Kidney (tissue), 14 donors: ENCODE results near the gene RIMBP2. TPM values are rescaled to one million over a fixed set of nuclear protein-coding genes. Genes with fewer than 3 reads are reported as not detected.

ENCODE experiments used
- DNase-seq, 5 donors: peaks; one replicate each; pipeline ENCODE4 v3.0.0-alpha.2; 2013 to 2020
- FAIRE-seq: peaks from 2 replicates; lab custom pipeline; 2012; peaks lifted over from hg19 to GRCh38; lab: Jason Lieb, UNC
- H3K27ac ChIP-seq, 2 donors: one replicate each; pipeline ENCODE4 v1.7.0; 2013; ENCODE audit warnings: low read depth in 2 of 2, low read length in 2 of 2, inconsistent platforms in 1 of 2
- H3K27me3 ChIP-seq: one replicate; pipeline ENCODE4 v1.7.1; 2013; ENCODE audit warnings: low read length, inconsistent platforms; ENCODE audit not compliant: control insufficient read depth, insufficient read depth
- H3K36me3 ChIP-seq, 3 donors: one replicate each; pipeline versions ENCODE4 v1.7.0 to v1.7.1; 2013; ENCODE audit warnings: low read length in 3 of 3, control low read depth in 1 of 3, inconsistent platforms in 1 of 3; ENCODE audit not compliant: insufficient read depth in 3 of 3, control insufficient read depth in 2 of 3
- H3K4me1 ChIP-seq, 3 donors: one replicate each; pipeline versions ENCODE4 v1.7.0 to v1.7.1; 2013; ENCODE audit warnings: low read length in 3 of 3, inconsistent platforms in 1 of 3, low read depth in 1 of 3; ENCODE audit not compliant: control insufficient read depth in 2 of 3, insufficient read depth in 2 of 3
- H3K4me3 ChIP-seq, 3 donors: one replicate each; pipeline versions ENCODE4 v1.7.0 to v1.8.1; 2013; ENCODE audit warnings: low read length in 3 of 3, control low read depth in 1 of 3, inconsistent platforms in 1 of 3
- H3K9ac ChIP-seq, 3 donors: one replicate each; pipeline versions ENCODE4 v1.7.0 to v1.7.1; 2013; ENCODE audit warnings: low read length in 3 of 3, control low read depth in 1 of 3, inconsistent platforms in 1 of 3
- H3K9me3 ChIP-seq, 3 donors: one replicate each; pipeline versions ENCODE4 v1.7.0 to v1.7.1; 2013; ENCODE audit warnings: low read length in 3 of 3, control low read depth in 1 of 3, inconsistent platforms in 1 of 3; ENCODE audit not compliant: control insufficient read depth in 2 of 3, insufficient read depth in 1 of 3
- intact Hi-C: fragments of 100-400 bp; cut with DNase I; formaldehyde crosslinking; loops from one replicate; pipeline ENCODE4 v1.11.1; 2022
- polyA plus RNA-seq: library from polyadenylated mRNA; stranded (reverse); fragments of 350-450 nt; fragmentation: Illumina TruSeq; extraction: RNeasy Lipid Tissue Mini Kit (QIAGEN cat#74804); gene quantifications from one replicate; pipeline ENCODE4 v1.2.3, GENCODE V29; 2014; ENCODE audit warnings: low read depth, low replicate concordance; ENCODE audit not compliant: insufficient read depth
- total RNA-seq: library from RNA; stranded (reverse); fragmentation: NEBNext Ultra II Directional; extraction: Animal tissue kit (Norgen Biotek cat#: 25700); gene quantifications from one replicate; pipeline ENCODE4 v1.2.1, GENCODE V29; 2021
- TF ChIP-seq, protein P1 (sequence below): IDR thresholded peaks from 3 replicates; pipeline ENCODE4 v1.5.1; 2012; ENCODE audit warnings: mild to moderate bottlenecking, moderate library complexity, borderline replicate concordance; ENCODE audit not compliant: insufficient read depth; ENCODE audit errors: extremely low read depth
- donor health status: control.
- donor health status: control.
- donor health status: control.
- donor health status: control.
- donor health status: control.
- donor health status: DM: yes; HTN: yes; CAD: no.
- donor health status: Normal renal cell carcinoma (clear cell type).

RIMBP2 gene
- total and polyA plus RNA-seq, 2 donors from 2014 or later: 2.8 to 51.7 TPM

DNA sequence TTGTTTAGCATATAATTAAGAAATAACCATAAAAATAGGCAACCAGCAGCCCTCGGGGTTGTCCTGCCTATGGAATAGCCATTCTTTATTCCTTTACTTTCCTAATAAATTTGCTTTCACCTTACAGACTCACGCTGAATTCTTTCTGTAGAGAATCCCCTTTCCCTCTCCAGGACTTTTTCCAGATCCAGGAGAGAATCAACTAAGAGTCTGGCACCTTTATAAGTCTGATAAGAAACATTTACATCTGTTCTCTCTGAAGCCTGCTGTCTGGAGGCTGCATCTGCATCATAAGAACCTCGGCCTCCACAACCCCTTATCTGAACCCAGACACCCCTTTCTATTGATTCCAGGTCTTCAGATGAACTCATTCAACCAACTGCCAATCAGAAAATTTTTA, 32.3 kb downstream of the RIMBP2 start:
- H3K9me3 ChIP-seq: no peaks in the 10 kb centered on the region
- H3K4me1 ChIP-seq: no peaks in the 10 kb centered on the region
- H3K27me3 ChIP-seq: no peaks in the 10 kb centered on the region
- DNase-seq (no peak), FAIRE-seq (no peak)
- H3K36me3 ChIP-seq: no peaks in the 10 kb centered on the region
- intact Hi-C loops: no loop called here
- TF ChIP-seq, protein P1, sequence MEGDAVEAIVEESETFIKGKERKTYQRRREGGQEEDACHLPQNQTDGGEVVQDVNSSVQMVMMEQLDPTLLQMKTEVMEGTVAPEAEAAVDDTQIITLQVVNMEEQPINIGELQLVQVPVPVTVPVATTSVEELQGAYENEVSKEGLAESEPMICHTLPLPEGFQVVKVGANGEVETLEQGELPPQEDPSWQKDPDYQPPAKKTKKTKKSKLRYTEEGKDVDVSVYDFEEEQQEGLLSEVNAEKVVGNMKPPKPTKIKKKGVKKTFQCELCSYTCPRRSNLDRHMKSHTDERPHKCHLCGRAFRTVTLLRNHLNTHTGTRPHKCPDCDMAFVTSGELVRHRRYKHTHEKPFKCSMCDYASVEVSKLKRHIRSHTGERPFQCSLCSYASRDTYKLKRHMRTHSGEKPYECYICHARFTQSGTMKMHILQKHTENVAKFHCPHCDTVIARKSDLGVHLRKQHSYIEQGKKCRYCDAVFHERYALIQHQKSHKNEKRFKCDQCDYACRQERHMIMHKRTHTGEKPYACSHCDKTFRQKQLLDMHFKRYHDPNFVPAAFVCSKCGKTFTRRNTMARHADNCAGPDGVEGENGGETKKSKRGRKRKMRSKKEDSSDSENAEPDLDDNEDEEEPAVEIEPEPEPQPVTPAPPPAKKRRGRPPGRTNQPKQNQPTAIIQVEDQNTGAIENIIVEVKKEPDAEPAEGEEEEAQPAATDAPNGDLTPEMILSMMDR: no peak
- no peak overlapping the region for H3K9ac ChIP-seq
- no peak overlapping the region for H3K4me3 ChIP-seq
- H3K27ac ChIP-seq: no peak overlapping the region

DNA sequence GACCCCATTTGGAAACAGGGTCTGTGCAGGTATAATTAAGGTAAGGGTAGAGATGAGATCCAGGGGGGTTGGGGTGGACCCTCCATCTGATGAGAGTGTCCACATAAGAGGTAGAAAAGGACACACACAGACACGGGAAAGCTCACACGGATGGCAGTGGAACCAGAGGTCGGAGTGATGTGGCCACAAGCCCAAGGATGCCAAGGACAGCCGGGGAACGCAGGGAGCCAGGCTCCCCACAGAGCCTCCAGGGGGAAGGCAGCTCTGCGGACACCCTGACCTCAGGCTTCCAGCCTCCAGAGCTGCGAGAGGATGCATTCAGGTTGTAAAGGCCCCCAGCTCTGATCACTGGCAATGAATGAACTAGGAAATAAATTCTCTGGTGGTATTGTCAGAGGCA, 33.0 kb downstream of the RIMBP2 start:
- no peak for FAIRE-seq
- H3K27me3 ChIP-seq: no peaks in the 10 kb centered on the region

DNA sequence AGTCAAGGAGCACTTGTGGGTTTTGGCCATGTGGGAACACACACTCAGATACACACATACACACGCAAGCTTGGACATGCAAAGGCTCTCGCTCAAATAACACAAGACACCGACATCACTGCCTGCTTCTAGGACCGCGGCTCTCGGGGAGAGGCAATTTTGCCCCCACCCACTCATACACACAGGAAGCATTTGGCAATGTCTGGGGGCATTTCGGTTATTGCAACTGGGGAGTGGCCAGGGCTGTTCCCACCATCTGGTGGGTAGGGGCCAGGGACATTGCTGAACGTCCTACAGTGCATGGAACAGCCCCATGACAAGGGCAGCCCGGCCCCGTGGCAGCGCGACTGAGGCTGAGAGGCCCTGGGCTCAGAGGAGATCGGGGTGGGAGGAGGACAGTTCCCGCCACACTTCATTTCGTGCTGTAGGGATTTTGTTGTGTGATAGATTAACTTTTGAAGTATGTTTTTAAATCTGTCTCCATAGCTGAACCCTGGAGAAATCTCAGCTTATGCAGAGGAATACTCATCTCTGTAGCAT, 35.6 kb downstream of the RIMBP2 start:
- TF ChIP-seq, protein P1: no peak
- H3K9me3 ChIP-seq: peaks cover 0 to 2% (median 0%) of the 10 kb centered on the region in 3 donors
- no peak overlapping the region for H3K27ac ChIP-seq
- peak in 1 of 5 donors; percentile 38 for DNase-seq
- no peak overlapping the region for H3K4me3 ChIP-seq
- H3K4me1 ChIP-seq: no peaks in the 10 kb centered on the region
- H3K9ac ChIP-seq: no peak overlapping the region
- no peaks in the 10 kb centered on the region for H3K27me3 ChIP-seq
- no peaks in the 10 kb centered on the region for H3K36me3 ChIP-seq
- intact Hi-C loops: no loop called here
- no peak for FAIRE-seq

More for the DNA sequence above, 33.0 kb downstream of the RIMBP2 start:
- Histone ChIP-seq H3K27ac (no peak overlapping the region), H3K9ac (no peak overlapping the region), H3K36me3 (no peaks in the 10 kb centered on the region), H3K4me3 (no peak overlapping the region), H3K4me1 (no peaks in the 10 kb centered on the region), H3K9me3 (no peaks in the 10 kb centered on the region)
- intact Hi-C loops: no loop called here
- DNase-seq: peak in 1 of 5 donors; percentile 53
- TF ChIP-seq, protein P1: no peak
